ENCODE results near the gene ZBTB38. TPM values are rescaled to one million over a fixed set of nuclear protein-coding genes. Genes with fewer than 3 reads are reported as not detected.

The ZBTB38 gene
- total and polyA plus RNA-seq, 9 donors = 23.2 to 125 (median 78.7) TPM

DNA sequence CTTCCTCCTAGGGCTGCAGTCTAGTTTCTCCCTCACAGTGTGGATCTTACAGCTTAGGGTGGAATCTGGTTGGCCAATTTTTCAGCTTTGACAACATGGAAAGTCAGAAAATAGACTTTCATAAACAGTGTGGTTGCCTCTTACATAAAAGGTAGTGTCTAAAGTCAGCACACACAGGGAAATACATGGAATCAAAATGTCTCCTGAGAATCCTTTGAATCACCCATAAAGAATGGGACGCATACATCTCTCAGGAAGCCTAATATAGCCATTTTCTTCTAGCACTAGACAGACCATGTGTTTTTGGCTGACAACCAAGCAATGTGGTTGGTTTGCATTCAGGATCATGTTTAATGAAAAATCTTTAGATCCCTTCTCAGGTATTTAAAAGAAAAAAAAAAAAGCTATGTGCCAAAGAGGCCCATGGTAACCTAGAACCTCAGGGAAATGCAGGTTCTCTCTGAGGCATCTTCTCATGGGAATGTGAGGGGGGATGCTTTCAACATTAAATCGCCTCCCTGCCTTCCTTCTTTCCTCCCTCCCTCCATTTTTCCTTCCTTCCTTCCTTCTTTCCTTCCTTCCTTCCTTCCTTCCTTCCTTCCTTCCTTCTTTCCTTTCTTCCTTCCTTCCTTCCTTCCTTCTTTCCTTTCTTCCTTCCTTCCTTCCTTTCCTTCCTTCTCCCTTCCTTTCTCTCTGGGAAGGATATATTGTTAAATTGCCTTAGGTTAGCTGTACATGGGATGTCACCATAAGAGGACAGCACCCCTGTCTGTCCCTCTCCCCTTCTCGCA, 34.3 kb upstream of the ZBTB38 start:
- WGBS, 3 donors = 86 to 95% (median 91%) methylated on average over 3 of the region's 3 CpGs
- no peak overlapping the region for H3K4me3 ChIP-seq
- no peaks in the 10 kb centered on the region for H3K27me3 ChIP-seq
- no peak overlapping the region for H3K27ac ChIP-seq
- no peaks in the 10 kb centered on the region for H3K9me3 ChIP-seq
- TF ChIP-seq, protein P1, sequence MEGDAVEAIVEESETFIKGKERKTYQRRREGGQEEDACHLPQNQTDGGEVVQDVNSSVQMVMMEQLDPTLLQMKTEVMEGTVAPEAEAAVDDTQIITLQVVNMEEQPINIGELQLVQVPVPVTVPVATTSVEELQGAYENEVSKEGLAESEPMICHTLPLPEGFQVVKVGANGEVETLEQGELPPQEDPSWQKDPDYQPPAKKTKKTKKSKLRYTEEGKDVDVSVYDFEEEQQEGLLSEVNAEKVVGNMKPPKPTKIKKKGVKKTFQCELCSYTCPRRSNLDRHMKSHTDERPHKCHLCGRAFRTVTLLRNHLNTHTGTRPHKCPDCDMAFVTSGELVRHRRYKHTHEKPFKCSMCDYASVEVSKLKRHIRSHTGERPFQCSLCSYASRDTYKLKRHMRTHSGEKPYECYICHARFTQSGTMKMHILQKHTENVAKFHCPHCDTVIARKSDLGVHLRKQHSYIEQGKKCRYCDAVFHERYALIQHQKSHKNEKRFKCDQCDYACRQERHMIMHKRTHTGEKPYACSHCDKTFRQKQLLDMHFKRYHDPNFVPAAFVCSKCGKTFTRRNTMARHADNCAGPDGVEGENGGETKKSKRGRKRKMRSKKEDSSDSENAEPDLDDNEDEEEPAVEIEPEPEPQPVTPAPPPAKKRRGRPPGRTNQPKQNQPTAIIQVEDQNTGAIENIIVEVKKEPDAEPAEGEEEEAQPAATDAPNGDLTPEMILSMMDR (IDR thresholded peaks at IDR 0.05) = no peak
- TF ChIP-seq EP300 (IDR thresholded peaks at IDR 0.05) (no peak), POLR2A (IDR thresholded peaks at IDR 0.05) (no peak)
- no peak for DNase-seq
- no peaks in the 10 kb centered on the region for H3K36me3 ChIP-seq
- no peaks in the 10 kb centered on the region for H3K4me1 ChIP-seq (ENCODE audit: insufficient read depth)
- intact Hi-C loops (cut with DNase I) = no loop called here

DNA sequence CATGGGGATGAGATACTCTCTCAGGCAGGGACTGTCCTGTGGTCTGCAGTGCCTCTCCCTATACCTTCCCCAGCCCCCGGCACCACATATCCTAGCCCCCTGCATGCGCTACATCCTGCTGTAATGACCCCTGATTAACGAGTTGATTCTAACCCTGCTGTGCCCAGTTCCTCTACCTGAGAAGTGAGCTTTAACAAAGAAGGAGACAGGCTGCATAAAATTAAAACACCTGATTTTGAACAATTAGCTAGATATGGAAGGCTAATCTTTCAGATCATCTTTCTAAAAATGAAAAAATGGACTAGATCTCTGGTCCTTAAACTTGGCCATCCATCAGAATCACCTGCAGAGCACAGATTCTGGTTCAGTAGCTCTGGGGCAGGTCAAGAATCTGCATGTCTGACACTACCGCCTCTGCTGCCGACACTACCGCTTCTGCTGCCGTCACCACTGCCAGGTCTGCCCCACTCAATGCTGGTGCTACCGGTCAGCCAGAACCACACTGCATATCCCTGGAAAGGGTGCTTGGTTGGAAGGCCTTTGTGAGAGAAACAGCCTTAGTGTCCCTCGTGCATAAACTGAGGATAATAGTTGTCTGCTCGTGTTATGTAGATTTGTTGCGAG, 33.6 kb upstream of the ZBTB38 start:
- H3K36me3 ChIP-seq = no peaks in the 10 kb centered on the region
- no peak overlapping the region for H3K4me3 ChIP-seq
- H3K4me1 ChIP-seq (ENCODE audit: insufficient read depth) = no peaks in the 10 kb centered on the region
- WGBS, 3 donors = 87 to 88% (median 88%) methylated on average over 11 of the region's 11 CpGs
- no peaks in the 10 kb centered on the region for H3K9me3 ChIP-seq
- intact Hi-C loops (cut with DNase I) = no loop called here
- no peaks in the 10 kb centered on the region for H3K27me3 ChIP-seq
- no peak overlapping the region for H3K27ac ChIP-seq
- DNase-seq = no peak
- TF ChIP-seq EP300 (IDR thresholded peaks at IDR 0.05) = no peak
- TF ChIP-seq, protein P1 (IDR thresholded peaks at IDR 0.05) = no peak
- TF ChIP-seq POLR2A (IDR thresholded peaks at IDR 0.05) = no peak

GRCh38 chr3:141335531-141336061, 32.7 kb upstream of the ZBTB38 start:
- WGBS, 3 donors = 74 to 83% (median 75%) methylated on average over 2 of the region's 2 CpGs
- TF ChIP-seq, protein P1 (IDR thresholded peaks at IDR 0.05) = no peak
- TF ChIP-seq POLR2A (IDR thresholded peaks at IDR 0.05) (no peak), EP300 (IDR thresholded peaks at IDR 0.05) (no peak)
- H3K27ac ChIP-seq = no peak overlapping the region
- intact Hi-C loops (cut with DNase I) = no loop called here
- DNase-seq = no peak
- no peaks in the 10 kb centered on the region for H3K27me3 ChIP-seq
- H3K4me3 ChIP-seq = no peak overlapping the region
- no peaks in the 10 kb centered on the region for H3K9me3 ChIP-seq
- H3K4me1 ChIP-seq (ENCODE audit: insufficient read depth) = no peaks in the 10 kb centered on the region
- H3K36me3 ChIP-seq = no peaks in the 10 kb centered on the region

GRCh38 chr3:141336672-141337522, 31.4 kb upstream of the ZBTB38 start:
- no peaks in the 10 kb centered on the region for H3K27me3 ChIP-seq
- no peaks in the 10 kb centered on the region for H3K36me3 ChIP-seq
- intact Hi-C loops (cut with DNase I) = no loop called here
- H3K4me3 ChIP-seq = no peak overlapping the region
- H3K9me3 ChIP-seq = no peaks in the 10 kb centered on the region
- H3K4me1 ChIP-seq (ENCODE audit: insufficient read depth) = no peaks in the 10 kb centered on the region
- no peak for TF ChIP-seq EP300 (IDR thresholded peaks at IDR 0.05)
- TF ChIP-seq, protein P1 (IDR thresholded peaks at IDR 0.05) = no peak
- no peak for DNase-seq
- 82 to 86% (median 82%) methylated on average over 12 of the region's 12 CpGs for whole genome bisulfite sequencing, 3 donors
- H3K27ac ChIP-seq = no peak overlapping the region

All from ovary (tissue), 9 donors.